Measurements from ENCODE around the gene PRSS38. TPM values are rescaled to one million over a fixed set of nuclear protein-coding genes. Genes with fewer than 3 reads are reported as not detected.

Gene PRSS38
- total RNA-seq, 1 donor from 2014 or later: not detected

DNA sequence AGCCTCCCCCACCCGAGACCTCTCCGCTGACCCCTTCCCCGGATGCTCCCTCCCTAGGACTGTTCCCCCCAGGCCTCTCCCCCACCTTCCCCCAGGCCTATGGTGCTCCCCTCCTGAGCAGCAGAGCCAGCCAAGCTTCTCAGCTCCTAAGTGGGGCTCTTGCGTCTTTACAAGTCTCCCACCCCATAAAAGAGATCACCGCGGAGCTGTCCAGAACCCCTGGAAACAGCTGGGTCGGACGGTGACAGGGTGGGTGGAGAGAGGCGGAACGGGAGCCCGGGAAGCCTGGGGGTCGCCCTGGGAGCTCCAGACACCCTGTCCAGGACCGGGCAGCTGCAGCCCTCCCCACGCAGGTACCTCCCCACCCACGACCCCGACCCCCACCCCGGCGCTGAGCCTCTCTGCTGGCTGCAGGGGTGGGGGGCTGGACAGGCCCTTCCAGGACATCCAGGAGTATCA, 71.1 kb downstream of the PRSS38 start:
- Mint-ChIP-seq H3K27me3 (no peaks in the 10 kb centered on the region), H3K9me3 (no peaks in the 10 kb centered on the region), H3K27ac (no peak overlapping the region), H3K4me3 (peak overlapping the region; percentile 24), H3K36me3 (ENCODE audit: low read depth) (no peaks in the 10 kb centered on the region), H3K4me1 (peaks cover 5% of the 10 kb centered on the region)
- CTCF ChIA-PET: no interaction called here
- ATAC-seq (ENCODE audit: low read depth) (no peak), DNase-seq (peak; percentile 12)
- TF ChIP-seq, protein P1, sequence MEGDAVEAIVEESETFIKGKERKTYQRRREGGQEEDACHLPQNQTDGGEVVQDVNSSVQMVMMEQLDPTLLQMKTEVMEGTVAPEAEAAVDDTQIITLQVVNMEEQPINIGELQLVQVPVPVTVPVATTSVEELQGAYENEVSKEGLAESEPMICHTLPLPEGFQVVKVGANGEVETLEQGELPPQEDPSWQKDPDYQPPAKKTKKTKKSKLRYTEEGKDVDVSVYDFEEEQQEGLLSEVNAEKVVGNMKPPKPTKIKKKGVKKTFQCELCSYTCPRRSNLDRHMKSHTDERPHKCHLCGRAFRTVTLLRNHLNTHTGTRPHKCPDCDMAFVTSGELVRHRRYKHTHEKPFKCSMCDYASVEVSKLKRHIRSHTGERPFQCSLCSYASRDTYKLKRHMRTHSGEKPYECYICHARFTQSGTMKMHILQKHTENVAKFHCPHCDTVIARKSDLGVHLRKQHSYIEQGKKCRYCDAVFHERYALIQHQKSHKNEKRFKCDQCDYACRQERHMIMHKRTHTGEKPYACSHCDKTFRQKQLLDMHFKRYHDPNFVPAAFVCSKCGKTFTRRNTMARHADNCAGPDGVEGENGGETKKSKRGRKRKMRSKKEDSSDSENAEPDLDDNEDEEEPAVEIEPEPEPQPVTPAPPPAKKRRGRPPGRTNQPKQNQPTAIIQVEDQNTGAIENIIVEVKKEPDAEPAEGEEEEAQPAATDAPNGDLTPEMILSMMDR (IDR thresholded peaks at IDR 0.05): no peak
- intact Hi-C loops (cut with micrococcal nuclease): no loop called here
- POLR2A ChIA-PET: interaction anchor here (0.5 kb wide), 1 partner anchor 520 kb away, joined by 5 read pairs; the partner anchor contains the start of gene TRIM11

DNA sequence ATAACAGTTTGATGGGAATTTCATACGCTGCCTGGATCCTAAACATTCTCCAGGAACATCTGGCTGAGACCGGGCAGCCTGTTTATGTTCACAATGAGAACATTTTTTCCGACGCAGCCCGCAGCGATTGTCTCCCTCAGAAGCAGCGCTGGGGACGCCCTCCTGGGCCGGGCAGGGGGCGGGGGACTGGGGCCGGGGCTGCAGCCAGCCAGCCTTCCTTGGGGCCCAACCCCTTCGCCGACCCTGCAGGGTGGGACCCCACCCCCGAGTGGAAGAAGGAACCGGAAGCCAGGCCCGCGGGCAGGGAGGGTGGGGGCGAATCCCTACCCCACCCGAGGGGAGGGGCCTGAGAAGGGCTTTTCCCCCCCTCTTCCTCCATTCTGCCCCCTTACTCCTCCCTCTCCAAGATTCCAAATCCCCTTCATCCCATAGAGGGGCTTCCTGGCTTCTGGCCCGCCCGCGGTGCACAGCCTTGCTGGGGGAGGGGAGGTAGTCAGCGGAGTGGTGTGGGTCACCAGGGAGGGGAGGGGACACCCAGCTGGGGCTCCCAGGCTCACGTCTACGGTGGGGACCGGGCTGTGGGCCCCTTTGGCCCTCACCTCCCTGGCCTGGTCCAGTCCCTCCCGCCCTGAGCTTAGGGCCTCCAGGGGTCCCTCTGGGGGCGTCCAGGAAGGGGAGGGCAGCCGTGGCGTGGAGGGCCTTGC, 71.7 kb downstream of the PRSS38 start:
- Mint-ChIP-seq H3K27ac (no peak overlapping the region), H3K36me3 (ENCODE audit: low read depth) (no peaks in the 10 kb centered on the region), H3K27me3 (no peaks in the 10 kb centered on the region), H3K4me1 (peaks cover 5% of the 10 kb centered on the region), H3K4me3 (peak overlapping the region; percentile 64), H3K9me3 (no peaks in the 10 kb centered on the region)
- TF ChIP-seq, protein P1 (IDR thresholded peaks at IDR 0.05): no peak
- ATAC-seq (ENCODE audit: low read depth) (peak; percentile 56), DNase-seq (peak; percentile 26)
- ChIA-PET POLR2A (interaction anchor here (0.5 to 0.9 kb wide), 2 partner anchors 279 to 520 kb away, joined by 3 to 5 read pairs; partner anchors contain the start of gene TRIM11), CTCF (no interaction called here)
- intact Hi-C loops (cut with micrococcal nuclease): no loop called here

DNA sequence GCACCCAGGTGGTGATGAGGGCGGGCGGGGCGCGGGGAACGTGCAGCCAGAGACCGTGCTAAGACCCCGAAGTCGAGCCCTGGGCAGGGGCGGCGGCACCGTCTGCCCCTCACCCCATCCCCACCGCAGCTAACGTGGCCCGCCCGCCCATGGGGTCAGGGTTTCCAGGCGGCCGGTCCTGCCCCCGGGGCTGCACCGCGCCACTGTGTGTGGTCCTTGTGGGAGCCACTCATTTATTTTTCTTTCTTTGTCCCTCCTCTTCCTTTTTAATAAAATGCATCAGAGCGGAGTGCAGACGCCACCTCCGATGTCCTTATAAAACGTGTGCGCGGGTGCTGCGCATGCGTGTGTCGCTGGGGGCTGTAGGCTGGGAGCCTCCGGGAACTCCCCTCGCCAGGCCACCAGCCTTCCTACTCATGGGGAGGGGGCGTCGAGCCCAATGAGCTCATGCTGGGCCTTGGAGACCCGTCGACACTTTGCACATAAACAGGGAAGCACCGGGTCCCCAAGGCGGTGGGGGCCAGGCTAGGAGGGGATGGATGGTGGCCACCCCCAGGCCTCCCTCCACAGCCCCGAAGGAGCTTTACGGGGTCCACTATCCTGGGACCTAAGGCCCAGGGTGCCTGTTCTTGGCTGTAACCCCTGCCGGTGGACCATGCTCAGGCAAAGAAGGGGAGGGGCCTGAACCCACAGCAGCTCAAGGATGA, 72.4 kb downstream of the PRSS38 start:
- H3K9me3 Mint-ChIP-seq: no peaks in the 10 kb centered on the region
- peaks cover 5% of the 10 kb centered on the region for H3K4me1 Mint-ChIP-seq
- ATAC-seq (ENCODE audit: low read depth): no peak
- TF ChIP-seq, protein P1 (IDR thresholded peaks at IDR 0.05): no peak
- ChIA-PET CTCF (no interaction called here), POLR2A (interaction anchor here (0.9 kb wide), 1 partner anchor 279 kb away, joined by 3 read pairs; no protein-coding TSS in a partner anchor)
- H3K27me3 Mint-ChIP-seq: no peaks in the 10 kb centered on the region
- H3K36me3 Mint-ChIP-seq (ENCODE audit: low read depth): no peaks in the 10 kb centered on the region
- peak overlapping the region; percentile 79 for H3K4me3 Mint-ChIP-seq
- DNase-seq: peak; percentile 15
- H3K27ac Mint-ChIP-seq: peak overlapping the region; percentile 70
- intact Hi-C loops (cut with micrococcal nuclease): no loop called here

DNA sequence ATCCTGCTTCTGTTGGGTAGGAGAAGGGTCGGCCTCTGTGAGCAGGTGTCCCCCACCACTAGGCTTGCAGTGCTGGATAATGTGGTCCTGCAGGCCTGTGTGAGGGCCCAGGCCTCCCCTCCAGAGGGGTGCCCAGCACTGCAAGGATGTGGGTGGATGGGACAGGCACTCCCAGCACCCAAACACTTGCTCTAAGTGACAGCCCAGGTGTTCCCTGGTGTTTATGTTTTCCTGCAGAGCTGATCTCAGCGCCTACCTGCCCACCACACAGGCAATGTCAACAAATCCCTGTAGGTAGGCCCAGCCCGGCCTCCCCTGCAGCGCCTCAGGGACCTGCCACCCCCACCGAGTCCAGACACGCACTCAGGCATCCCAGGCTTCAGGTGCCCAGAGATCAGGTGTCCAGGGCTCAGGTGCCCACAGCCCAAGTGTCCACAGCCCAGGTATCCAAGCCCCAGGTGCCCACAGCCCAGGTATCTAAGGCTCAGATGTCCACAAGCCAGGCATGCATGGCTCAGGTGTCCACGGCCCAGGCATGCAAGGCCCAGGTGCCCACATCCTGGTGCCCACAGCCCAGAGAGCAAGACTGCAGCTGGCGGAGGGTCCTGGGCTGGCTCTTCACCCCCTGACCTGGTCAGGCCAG, 73.0 kb downstream of the PRSS38 start:
- H3K27me3 Mint-ChIP-seq: no peaks in the 10 kb centered on the region
- ChIA-PET CTCF (no interaction called here), POLR2A (no interaction called here)
- no peak overlapping the region for H3K4me3 Mint-ChIP-seq
- H3K9me3 Mint-ChIP-seq: no peaks in the 10 kb centered on the region
- ATAC-seq (ENCODE audit: low read depth) (no peak), DNase-seq (peak; percentile 15)
- H3K4me1 Mint-ChIP-seq: peaks cover 5% of the 10 kb centered on the region
- intact Hi-C loops (cut with micrococcal nuclease): no loop called here
- H3K27ac Mint-ChIP-seq: no peak overlapping the region
- H3K36me3 Mint-ChIP-seq (ENCODE audit: low read depth): no peaks in the 10 kb centered on the region
- TF ChIP-seq, protein P1 (IDR thresholded peaks at IDR 0.05): no peak
